Skeletal muscle tissue (tissue), 4 donors: ENCODE results near the gene KCND2. TPM values are rescaled to one million over a fixed set of nuclear protein-coding genes. Genes with fewer than 3 reads are reported as not detected.

Source experiments
- H3K27ac ChIP-seq: one replicate; pipeline ENCODE4 v1.7.0; 2013; ENCODE audit warnings: mild to moderate bottlenecking, low read depth, low read length, inconsistent platforms
- H3K27me3 ChIP-seq, 3 donors: one replicate each; pipeline ENCODE4 v1.7.0; 2013; ENCODE audit warnings: low read length in 3 of 3; ENCODE audit not compliant: control insufficient read depth in 3 of 3, insufficient read depth in 3 of 3
- H3K36me3 ChIP-seq, 3 donors: one replicate each; pipeline ENCODE4 v1.7.0; 2013; ENCODE audit warnings: low read length in 3 of 3; ENCODE audit not compliant: control insufficient read depth in 3 of 3, insufficient read depth in 3 of 3
- H3K4me1 ChIP-seq, 3 donors: one replicate each; pipeline ENCODE4 v1.7.0; 2013; ENCODE audit warnings: low read length in 3 of 3, mild to moderate bottlenecking in 3 of 3; ENCODE audit not compliant: control insufficient read depth in 3 of 3, insufficient read depth in 3 of 3
- H3K4me3 ChIP-seq, 3 donors: one replicate each; pipeline ENCODE4 v1.7.0; 2013; ENCODE audit warnings: low read length in 3 of 3
- H3K9ac ChIP-seq, 3 donors: one replicate each; pipeline ENCODE4 v1.7.0; 2013; ENCODE audit warnings: low read length in 3 of 3, mild to moderate bottlenecking in 3 of 3, moderate library complexity in 2 of 3, low read depth in 1 of 3
- H3K9me3 ChIP-seq, 3 donors: one replicate each; pipeline ENCODE4 v1.7.0; 2013; ENCODE audit warnings: low read length in 3 of 3; ENCODE audit not compliant: control insufficient read depth in 3 of 3
- total RNA-seq: library from RNA; depleted of rRNA; stranded (reverse); fragments of >200 nt; gene quantifications from one replicate; pipeline ENCODE4 v1.2.3, GENCODE V29; 2014
- donor health status: Osteomylitis.

Gene KCND2
- total RNA-seq, 1 donor from 2014 or later = 2.6 TPM

DNA sequence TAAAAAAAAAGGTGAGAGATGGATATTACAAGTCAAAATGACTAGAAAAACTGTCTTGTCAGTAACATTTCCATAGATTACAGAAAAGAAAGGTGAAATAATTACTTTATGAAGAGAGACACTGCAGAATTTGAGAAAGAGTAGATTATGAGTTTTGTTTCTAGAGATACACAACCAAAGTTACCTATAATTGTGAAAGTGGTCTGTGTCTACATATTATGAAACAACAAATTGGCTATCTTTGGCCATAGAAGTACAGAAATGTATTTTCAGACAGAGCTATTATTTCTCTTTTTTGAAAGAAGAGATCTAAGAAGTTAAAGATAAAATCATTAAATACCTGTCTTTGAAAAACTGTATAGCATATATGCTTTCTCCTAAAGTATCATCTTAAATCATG lies 30.1 kb downstream of the KCND2 start:
- no peak overlapping the region for H3K9ac ChIP-seq
- no peaks in the 10 kb centered on the region for H3K9me3 ChIP-seq
- H3K27me3 ChIP-seq = no peaks in the 10 kb centered on the region
- H3K4me1 ChIP-seq = no peaks in the 10 kb centered on the region
- no peaks in the 10 kb centered on the region for H3K36me3 ChIP-seq
- H3K27ac ChIP-seq = no peak overlapping the region
- H3K4me3 ChIP-seq = no peak overlapping the region

GRCh38 chr7:120304674-120305073 lies 31.7 kb downstream of the KCND2 start:
- Histone ChIP-seq H3K27ac (no peak overlapping the region), H3K9me3 (no peaks in the 10 kb centered on the region), H3K27me3 (no peaks in the 10 kb centered on the region), H3K9ac (no peak overlapping the region), H3K4me3 (no peak overlapping the region), H3K36me3 (no peaks in the 10 kb centered on the region), H3K4me1 (no peaks in the 10 kb centered on the region)

GRCh38 chr7:120307991-120308545 lies 35.1 kb downstream of the KCND2 start:
- no peaks in the 10 kb centered on the region for H3K4me1 ChIP-seq
- H3K9ac ChIP-seq = no peak overlapping the region
- no peaks in the 10 kb centered on the region for H3K9me3 ChIP-seq
- H3K36me3 ChIP-seq = no peaks in the 10 kb centered on the region
- H3K4me3 ChIP-seq = no peak overlapping the region
- no peaks in the 10 kb centered on the region for H3K27me3 ChIP-seq
- H3K27ac ChIP-seq = no peak overlapping the region

GRCh38 chr7:120311028-120311788 lies 38.2 kb downstream of the KCND2 start:
- Histone ChIP-seq H3K27me3 (no peaks in the 10 kb centered on the region), H3K9ac (no peak overlapping the region), H3K27ac (no peak overlapping the region), H3K36me3 (no peaks in the 10 kb centered on the region), H3K9me3 (no peaks in the 10 kb centered on the region), H3K4me1 (no peaks in the 10 kb centered on the region), H3K4me3 (no peak overlapping the region)

DNA sequence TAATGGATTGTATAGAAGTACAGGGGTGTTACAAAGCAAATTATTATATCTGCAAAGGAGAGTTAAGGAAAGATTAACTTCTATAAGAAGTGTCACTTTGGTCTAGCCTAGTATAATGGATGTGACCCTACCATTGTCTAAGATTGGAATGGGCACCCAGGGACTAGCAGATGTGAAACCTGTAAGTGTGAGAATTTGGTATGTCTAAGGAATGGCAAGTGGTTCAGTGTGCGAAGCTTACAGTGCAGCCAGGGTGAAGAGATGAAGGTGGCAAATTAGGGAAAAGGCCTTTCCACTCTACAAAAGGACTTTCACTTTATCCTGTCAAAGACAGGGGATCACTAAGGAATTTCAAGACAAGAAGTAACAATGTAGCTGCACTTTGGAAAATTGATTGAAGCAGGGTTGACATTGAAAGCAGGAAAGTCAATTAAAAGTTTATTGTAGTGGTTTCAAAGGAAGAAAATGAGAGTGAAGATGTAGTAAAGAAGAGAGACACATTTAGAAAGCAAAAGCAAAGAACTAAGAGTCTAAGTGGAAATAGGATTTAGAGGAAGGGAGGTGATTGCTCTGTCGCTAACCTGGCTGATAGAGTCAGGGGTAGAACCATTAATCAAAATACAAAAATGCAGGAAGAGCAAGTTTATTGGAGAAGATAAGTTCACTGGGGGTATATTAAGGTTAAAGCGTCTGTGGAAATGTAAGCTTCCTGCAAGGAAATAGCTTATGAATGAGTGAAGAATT lies 47.4 kb downstream of the KCND2 start:
- no peak overlapping the region for H3K27ac ChIP-seq
- H3K36me3 ChIP-seq = no peaks in the 10 kb centered on the region
- H3K27me3 ChIP-seq = no peaks in the 10 kb centered on the region
- H3K4me3 ChIP-seq = no peak overlapping the region
- no peaks in the 10 kb centered on the region for H3K9me3 ChIP-seq
- H3K4me1 ChIP-seq = no peaks in the 10 kb centered on the region
- H3K9ac ChIP-seq = no peak overlapping the region

GRCh38 chr7:120327054-120327453 lies 54.1 kb downstream of the KCND2 start:
- Histone ChIP-seq H3K36me3 (no peaks in the 10 kb centered on the region), H3K9ac (no peak overlapping the region), H3K27ac (no peak overlapping the region), H3K4me1 (no peaks in the 10 kb centered on the region), H3K4me3 (no peak overlapping the region), H3K27me3 (no peaks in the 10 kb centered on the region), H3K9me3 (no peaks in the 10 kb centered on the region)

DNA sequence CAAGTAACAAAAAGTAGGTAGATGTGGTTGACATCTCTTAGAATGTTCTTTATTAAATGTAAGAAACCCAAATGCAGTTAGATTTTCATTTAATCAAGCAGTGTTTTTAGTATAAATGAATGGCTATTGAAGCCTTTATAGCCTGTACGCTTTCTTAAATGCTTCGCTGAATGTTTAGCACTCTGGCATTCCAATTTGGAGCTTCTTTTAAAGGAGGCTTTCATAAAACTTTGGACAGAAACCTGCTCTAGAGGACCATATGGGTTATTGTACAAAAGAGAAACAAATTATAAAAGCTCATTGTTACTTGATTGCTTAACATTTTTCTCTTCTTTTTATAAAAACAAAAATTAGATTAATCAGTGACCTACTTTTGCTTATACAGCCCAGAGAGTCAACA lies 59.5 kb downstream of the KCND2 start:
- H3K9ac ChIP-seq = no peak overlapping the region
- H3K4me3 ChIP-seq = no peak overlapping the region
- H3K36me3 ChIP-seq = no peaks in the 10 kb centered on the region
- no peaks in the 10 kb centered on the region for H3K4me1 ChIP-seq
- H3K27ac ChIP-seq = no peak overlapping the region
- no peaks in the 10 kb centered on the region for H3K9me3 ChIP-seq
- H3K27me3 ChIP-seq = no peaks in the 10 kb centered on the region

GRCh38 chr7:120334475-120334874 lies 61.5 kb downstream of the KCND2 start:
- no peak overlapping the region for H3K4me3 ChIP-seq
- no peaks in the 10 kb centered on the region for H3K36me3 ChIP-seq
- H3K4me1 ChIP-seq = no peaks in the 10 kb centered on the region
- no peak overlapping the region for H3K9ac ChIP-seq
- H3K27ac ChIP-seq = no peak overlapping the region
- no peaks in the 10 kb centered on the region for H3K27me3 ChIP-seq
- H3K9me3 ChIP-seq = no peaks in the 10 kb centered on the region

GRCh38 chr7:120337308-120337907 lies 64.4 kb downstream of the KCND2 start:
- Histone ChIP-seq H3K4me1 (no peaks in the 10 kb centered on the region), H3K4me3 (no peak overlapping the region), H3K36me3 (no peaks in the 10 kb centered on the region), H3K9me3 (no peaks in the 10 kb centered on the region), H3K9ac (no peak overlapping the region), H3K27ac (no peak overlapping the region), H3K27me3 (no peaks in the 10 kb centered on the region)

- Histone ChIP-seq H3K9ac (no peak overlapping the region), H3K27me3 (no peaks in the 10 kb centered on the region), H3K27ac (no peak overlapping the region), H3K36me3 (no peaks in the 10 kb centered on the region), H3K9me3 (no peaks in the 10 kb centered on the region), H3K4me1 (no peaks in the 10 kb centered on the region), H3K4me3 (no peak overlapping the region)
These were observed 71.3 kb downstream of the KCND2 start for GRCh38 chr7:120344276-120344675.
